Measurements from ENCODE around the gene ACSF3. TPM values are rescaled to one million over a fixed set of nuclear protein-coding genes. Genes with fewer than 3 reads are reported as not detected.

Gene ACSF3
- total RNA-seq, 1 experiment from 2014 or later: 33.5 TPM

- no peak overlapping the region for H3K9ac ChIP-seq (ENCODE audit: low read length)
- no peaks in the 10 kb centered on the region for H3K79me2 ChIP-seq (ENCODE audit: low read length)
- H3K4me1 ChIP-seq (ENCODE audit: insufficient read depth, low read length): no peaks in the 10 kb centered on the region
- H3K4me3 ChIP-seq (ENCODE audit: low read length): no peak overlapping the region
- H3K36me3 ChIP-seq (ENCODE audit: low read depth, low read length): no peaks in the 10 kb centered on the region
- H2AFZ ChIP-seq (ENCODE audit: low read length): no peak overlapping the region
- ChIA-PET POLR2A (ENCODE audit: unreplicated experiment) (no interaction called here), CTCF (no interaction called here)
- intact Hi-C loops (cut with micrococcal nuclease): no loop called here
- no peaks in the 10 kb centered on the region for H3K9me3 ChIP-seq (ENCODE audit: low read length)
- ATAC-seq (no peak), DNase-seq (no peak)
- H3K27me3 ChIP-seq (ENCODE audit: low read length): no peaks in the 10 kb centered on the region
- BruUV-seq (replicated peaks): no TSS peak
- no peak overlapping the region for H3K4me2 ChIP-seq (ENCODE audit: low read length)
- H4K20me1 ChIP-seq (ENCODE audit: low read length): no peaks in the 10 kb centered on the region
- H3K27ac ChIP-seq (ENCODE audit: low read length): no peak overlapping the region
- TF ChIP-seq EZH2phosphoT487 (IDR thresholded peaks at IDR 0.05; ENCODE audit: borderline replicate concordance, low read length) (no peak), EZH2 (IDR thresholded peaks at IDR 0.05; ENCODE audit: low read length, unreplicated experiment) (no peak), CTCF (conservative IDR thresholded peaks at IDR 0.05; ENCODE audit: low read depth, low read length) (no peak)
- H3F3A ChIP-seq (ENCODE audit: low read length, unreplicated experiment): no peaks in the 10 kb centered on the region
- no peaks in the 10 kb centered on the region for H3K9me2 ChIP-seq (replicated peaks; ENCODE audit: low read length)
Observed at GRCh38 chr16:89045181-89045815, 48.4 kb upstream of the ACSF3 start.

DNA sequence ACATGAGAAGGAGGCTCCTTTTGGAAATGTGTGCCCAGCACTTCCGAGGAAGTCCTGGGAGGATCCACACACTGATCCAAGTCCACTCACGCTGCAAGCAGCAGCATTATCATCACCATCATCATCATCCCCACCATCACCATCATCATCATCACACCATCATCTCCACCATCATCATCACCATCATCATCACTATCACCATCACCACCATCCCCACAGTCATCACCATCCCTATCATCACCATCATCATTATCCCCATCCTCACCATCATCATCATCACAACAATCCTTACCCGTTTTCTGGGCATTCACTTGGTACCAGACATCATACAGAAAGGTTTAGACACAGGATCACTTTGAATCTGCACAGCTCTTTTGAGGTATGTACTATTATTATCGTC is 47.8 kb upstream of the ACSF3 start:
- no peak for ATAC-seq
- no peaks in the 10 kb centered on the region for H3K27me3 ChIP-seq (ENCODE audit: low read length)
- H3K4me1 ChIP-seq (ENCODE audit: insufficient read depth, low read length): no peaks in the 10 kb centered on the region
- no peak overlapping the region for H2AFZ ChIP-seq (ENCODE audit: low read length)
- no peaks in the 10 kb centered on the region for H3K9me3 ChIP-seq (ENCODE audit: low read length)
- no peak overlapping the region for H3K4me2 ChIP-seq (ENCODE audit: low read length)
- H3K36me3 ChIP-seq (ENCODE audit: low read depth, low read length): no peaks in the 10 kb centered on the region
- ChIA-PET POLR2A (ENCODE audit: unreplicated experiment) (no interaction called here), CTCF (no interaction called here)
- no peak for DNase-seq
- no peaks in the 10 kb centered on the region for H3F3A ChIP-seq (ENCODE audit: low read length, unreplicated experiment)
- no peak overlapping the region for H3K9ac ChIP-seq (ENCODE audit: low read length)
- no peak overlapping the region for H3K27ac ChIP-seq (ENCODE audit: low read length)
- TF ChIP-seq EZH2 (IDR thresholded peaks at IDR 0.05; ENCODE audit: low read length, unreplicated experiment) (no peak), CTCF (conservative IDR thresholded peaks at IDR 0.05; ENCODE audit: low read depth, low read length) (no peak), EZH2phosphoT487 (IDR thresholded peaks at IDR 0.05; ENCODE audit: borderline replicate concordance, low read length) (no peak)
- H3K79me2 ChIP-seq (ENCODE audit: low read length): no peaks in the 10 kb centered on the region
- H4K20me1 ChIP-seq (ENCODE audit: low read length): no peaks in the 10 kb centered on the region
- no peaks in the 10 kb centered on the region for H3K9me2 ChIP-seq (replicated peaks; ENCODE audit: low read length)
- no peak overlapping the region for H3K4me3 ChIP-seq (ENCODE audit: low read length)
- BruUV-seq (replicated peaks): no TSS peak
- intact Hi-C loops (cut with micrococcal nuclease): no loop called here

DNA sequence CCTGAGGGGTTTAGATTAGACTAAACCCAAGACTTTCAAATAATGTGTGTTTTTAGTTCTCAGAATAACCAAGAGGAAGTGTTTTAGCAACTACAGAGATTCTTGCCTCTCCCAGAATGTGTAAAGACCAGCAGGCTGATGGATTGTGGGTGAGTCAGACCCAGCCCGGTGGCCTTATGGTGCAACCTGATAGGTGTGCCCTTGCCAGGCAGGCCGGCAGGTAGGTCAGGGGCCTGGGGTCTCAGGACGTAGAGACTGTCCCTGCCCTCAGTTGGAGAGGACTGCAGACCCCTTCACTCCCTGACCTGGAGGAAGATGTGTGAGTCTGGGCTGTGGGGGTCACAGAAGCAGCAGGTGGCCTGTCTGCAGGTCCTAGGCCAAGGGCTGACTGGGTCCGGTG is 47.2 kb upstream of the ACSF3 start:
- CTCF ChIA-PET: no interaction called here
- H4K20me1 ChIP-seq (ENCODE audit: low read length): no peaks in the 10 kb centered on the region
- H3K9me3 ChIP-seq (ENCODE audit: low read length): no peaks in the 10 kb centered on the region
- no peaks in the 10 kb centered on the region for H3K27me3 ChIP-seq (ENCODE audit: low read length)
- intact Hi-C loops (cut with micrococcal nuclease): no loop called here
- no peak overlapping the region for H3K4me2 ChIP-seq (ENCODE audit: low read length)
- H3K4me3 ChIP-seq (ENCODE audit: low read length): no peak overlapping the region
- no peaks in the 10 kb centered on the region for H3K36me3 ChIP-seq (ENCODE audit: low read depth, low read length)
- H3K9ac ChIP-seq (ENCODE audit: low read length): no peak overlapping the region
- no peak overlapping the region for H2AFZ ChIP-seq (ENCODE audit: low read length)
- DNase-seq (no peak), ATAC-seq (no peak)
- no TSS peak for BruUV-seq (replicated peaks)
- 0 out of 2 replicates have a peak, but pooled peaks cover 1% of the 10 kb centered on the region for H3K79me2 ChIP-seq (ENCODE audit: low read length)
- POLR2A ChIA-PET (ENCODE audit: unreplicated experiment): no interaction called here
- H3K4me1 ChIP-seq (ENCODE audit: insufficient read depth, low read length): 0 out of 2 replicates have a peak, but pooled peaks cover under 1% of the 10 kb centered on the region
- H3F3A ChIP-seq (ENCODE audit: low read length, unreplicated experiment): no peaks in the 10 kb centered on the region
- no peaks in the 10 kb centered on the region for H3K9me2 ChIP-seq (replicated peaks; ENCODE audit: low read length)
- no peak for TF ChIP-seq EZH2phosphoT487 (IDR thresholded peaks at IDR 0.05; ENCODE audit: borderline replicate concordance, low read length)
- TF ChIP-seq CTCF (conservative IDR thresholded peaks at IDR 0.05; ENCODE audit: low read depth, low read length): no peak
- no peak for TF ChIP-seq EZH2 (IDR thresholded peaks at IDR 0.05; ENCODE audit: low read length, unreplicated experiment)
- no peak overlapping the region for H3K27ac ChIP-seq (ENCODE audit: low read length)
